Measurements from ENCODE around the gene TBC1D10A.

DNA sequence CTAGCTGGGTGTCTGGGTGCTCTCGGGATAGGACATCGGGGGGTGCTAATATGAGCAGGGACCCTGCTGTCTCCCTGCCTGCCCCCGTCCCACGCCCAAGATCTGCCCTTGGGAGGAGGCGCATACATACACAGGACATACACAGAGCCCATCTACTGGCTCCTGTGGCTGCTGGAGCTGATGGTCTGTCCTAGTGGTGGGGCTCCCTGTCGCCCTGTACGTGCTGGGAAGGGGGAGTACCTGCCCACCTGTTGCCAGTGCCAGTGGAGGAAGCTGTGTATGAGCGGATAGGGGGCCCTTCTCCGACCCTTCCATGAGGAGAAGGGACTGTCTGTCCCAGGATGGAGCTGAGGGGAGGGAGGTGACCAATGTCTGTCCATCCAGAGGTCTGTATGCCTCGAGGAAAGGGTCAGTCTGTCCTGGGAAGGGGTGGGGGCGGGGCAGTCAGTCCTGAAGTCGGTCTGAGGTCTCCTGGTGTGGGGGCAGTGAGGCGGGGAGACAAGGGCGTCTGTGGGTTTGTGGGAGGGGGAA lies 952 bp downstream of the TBC1D10A start:
- TF ChIP-seq, protein P1, sequence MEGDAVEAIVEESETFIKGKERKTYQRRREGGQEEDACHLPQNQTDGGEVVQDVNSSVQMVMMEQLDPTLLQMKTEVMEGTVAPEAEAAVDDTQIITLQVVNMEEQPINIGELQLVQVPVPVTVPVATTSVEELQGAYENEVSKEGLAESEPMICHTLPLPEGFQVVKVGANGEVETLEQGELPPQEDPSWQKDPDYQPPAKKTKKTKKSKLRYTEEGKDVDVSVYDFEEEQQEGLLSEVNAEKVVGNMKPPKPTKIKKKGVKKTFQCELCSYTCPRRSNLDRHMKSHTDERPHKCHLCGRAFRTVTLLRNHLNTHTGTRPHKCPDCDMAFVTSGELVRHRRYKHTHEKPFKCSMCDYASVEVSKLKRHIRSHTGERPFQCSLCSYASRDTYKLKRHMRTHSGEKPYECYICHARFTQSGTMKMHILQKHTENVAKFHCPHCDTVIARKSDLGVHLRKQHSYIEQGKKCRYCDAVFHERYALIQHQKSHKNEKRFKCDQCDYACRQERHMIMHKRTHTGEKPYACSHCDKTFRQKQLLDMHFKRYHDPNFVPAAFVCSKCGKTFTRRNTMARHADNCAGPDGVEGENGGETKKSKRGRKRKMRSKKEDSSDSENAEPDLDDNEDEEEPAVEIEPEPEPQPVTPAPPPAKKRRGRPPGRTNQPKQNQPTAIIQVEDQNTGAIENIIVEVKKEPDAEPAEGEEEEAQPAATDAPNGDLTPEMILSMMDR (conservative IDR thresholded peaks at IDR 0.05; ENCODE audit: low read depth, low read length) = no peak
- no peak for TF ChIP-seq EZH2 (IDR thresholded peaks at IDR 0.05; ENCODE audit: low read length, unreplicated experiment)

All from PC-3 (cell line).